Fibroblast of skin of abdomen (primary cell): ENCODE data around the gene QRICH1. TPM values are rescaled to one million over a fixed set of nuclear protein-coding genes. Genes with fewer than 3 reads are reported as not detected.

Experiments used
- DNase-seq: peaks from one replicate; pipeline ENCODE4 v3.0.0-alpha.2; 2013
- polyA plus RNA-seq, 2 experiments: library from polyadenylated mRNA; unstranded; fragments of 120-200 nt; gene quantifications; one replicate each; pipeline ENCODE4 v1.2.1, GENCODE V29; 2013; ENCODE audit not compliant: insufficient read length in 2 of 2

QRICH1 gene
- polyA plus RNA-seq (2013, experiment 1 of 2; ENCODE audit: insufficient read length), result 49.6 TPM
- polyA plus RNA-seq (2013, experiment 2 of 2; ENCODE audit: insufficient read length), result 54.9 TPM

DNA sequence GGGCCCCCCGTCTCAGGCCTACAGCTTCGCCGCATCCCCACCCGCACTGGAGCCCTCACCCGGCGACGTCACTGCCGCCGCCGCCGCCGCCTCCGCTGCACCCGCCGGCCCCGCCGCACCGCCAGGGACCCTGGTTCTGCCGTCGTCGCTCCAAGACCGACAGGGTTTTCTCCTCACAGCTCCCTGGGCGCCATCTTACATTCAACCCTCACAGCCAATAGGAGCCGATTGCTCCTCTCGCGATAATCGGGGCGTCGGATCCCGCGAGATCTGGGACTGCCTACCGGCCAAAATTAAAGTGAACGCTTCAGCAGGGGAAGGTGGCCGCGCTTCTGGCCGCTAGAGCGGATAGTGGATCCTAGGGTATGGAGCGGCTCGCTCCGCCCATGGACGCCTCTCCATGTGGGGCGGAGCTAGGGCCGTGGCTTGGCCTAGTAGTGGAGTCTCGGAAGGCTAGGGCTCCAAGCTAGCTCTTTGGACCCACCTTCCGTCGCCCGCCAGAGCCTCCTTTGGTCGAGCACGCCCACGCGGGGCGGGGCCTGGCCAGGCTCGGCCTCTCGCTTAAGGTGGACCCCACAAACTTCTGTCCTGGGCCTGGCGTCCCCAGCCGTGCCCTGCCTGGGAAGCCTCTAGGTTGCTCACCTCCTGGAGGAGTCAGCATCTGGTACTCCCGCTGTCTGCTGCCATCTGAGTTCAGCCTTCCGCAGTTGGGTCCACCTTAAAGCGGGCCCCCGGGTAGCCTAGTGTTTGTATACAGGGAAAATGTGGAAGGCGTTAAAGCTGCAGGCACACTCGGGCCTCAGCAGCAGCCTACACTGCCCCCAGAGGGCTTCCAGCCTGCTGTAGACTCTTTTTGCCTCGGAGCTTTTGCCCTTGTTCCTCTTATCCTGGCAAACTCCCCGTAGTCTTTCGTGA is at the start of gene QRICH1:
Gene QRICH1 (minus strand): TSS at position 219 of the 915 bp plus-strand sequence. CDS start 17,054 bp downstream, outside the sequence.
- DNase-seq, result peak; percentile 99

DNA sequence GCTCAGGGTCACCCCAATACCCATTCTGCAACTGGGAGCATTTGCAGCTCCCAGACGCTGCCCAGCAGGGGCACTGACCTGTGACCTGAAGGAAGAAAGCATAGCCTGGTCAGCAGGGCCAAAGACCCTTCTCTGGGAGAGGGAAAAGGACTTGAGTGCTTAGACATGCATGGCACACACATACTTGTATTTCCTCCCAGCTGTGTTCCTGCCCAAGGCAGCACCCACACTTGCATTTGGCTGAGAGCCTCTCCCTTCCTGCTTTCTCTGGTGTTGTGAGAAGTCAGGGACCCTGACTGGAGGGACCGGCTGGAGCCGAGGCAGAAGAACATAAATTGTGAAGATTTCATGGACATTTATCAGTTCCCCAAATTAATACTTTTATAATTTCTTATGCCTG is 46.2 kb upstream of the QRICH1 start:
- no peak for DNase-seq

GRCh38 chr3:49135499-49135898 is 41.6 kb upstream of the QRICH1 start:
- DNase-seq, result no peak

DNA sequence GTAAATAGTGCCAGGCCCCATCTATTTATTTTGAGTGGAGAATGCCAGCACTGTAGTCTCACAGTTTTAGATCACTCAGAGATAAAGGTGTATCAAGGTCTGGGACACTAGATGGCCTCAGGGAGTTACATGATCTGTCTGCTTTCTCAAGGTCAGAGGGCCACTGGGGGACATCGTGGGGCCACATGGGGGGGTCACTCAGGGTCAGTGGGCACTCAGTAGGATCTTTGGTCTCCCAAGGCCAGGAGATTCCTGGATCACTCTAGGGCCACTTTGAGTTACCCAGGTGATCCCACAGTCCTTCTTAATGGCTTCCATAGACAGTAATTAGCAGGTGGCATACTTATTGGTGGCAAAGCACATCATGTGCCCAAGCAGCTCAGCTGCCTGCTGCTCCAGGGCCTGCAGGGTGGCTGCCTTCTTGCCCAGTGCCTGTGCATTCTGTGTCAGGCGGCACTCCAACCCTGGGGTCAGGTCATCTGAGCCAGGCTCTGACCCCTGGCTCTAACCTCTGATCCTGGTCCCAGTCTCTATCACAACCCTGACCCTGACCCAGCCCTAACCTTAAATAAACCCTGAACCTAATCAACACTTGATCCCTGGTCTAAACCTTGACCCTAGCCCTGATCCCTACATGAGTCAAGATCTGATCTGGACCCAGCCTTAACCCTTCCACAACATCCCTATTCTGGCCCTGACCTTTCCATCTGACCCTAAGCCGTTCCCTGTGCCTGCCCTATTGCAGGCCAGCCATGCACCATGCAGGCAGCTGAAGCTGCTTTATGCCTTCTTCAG is 40.8 kb upstream of the QRICH1 start:
- DNase-seq, result no peak

GRCh38 chr3:49133226-49133951 is 39.5 kb upstream of the QRICH1 start:
- peak; percentile 92 for DNase-seq

- peak; percentile 76 for DNase-seq
Observed at GRCh38 chr3:49132437-49133225, 38.8 kb upstream of the QRICH1 start, which contains the start of gene LAMB2. LAMB2 (minus strand) TSS chr3:49133050; CDS start chr3:49132867, 183 bp downstream.

GRCh38 chr3:49132073-49132436 is 38.2 kb upstream of the QRICH1 start:
- no peak for DNase-seq

DNA sequence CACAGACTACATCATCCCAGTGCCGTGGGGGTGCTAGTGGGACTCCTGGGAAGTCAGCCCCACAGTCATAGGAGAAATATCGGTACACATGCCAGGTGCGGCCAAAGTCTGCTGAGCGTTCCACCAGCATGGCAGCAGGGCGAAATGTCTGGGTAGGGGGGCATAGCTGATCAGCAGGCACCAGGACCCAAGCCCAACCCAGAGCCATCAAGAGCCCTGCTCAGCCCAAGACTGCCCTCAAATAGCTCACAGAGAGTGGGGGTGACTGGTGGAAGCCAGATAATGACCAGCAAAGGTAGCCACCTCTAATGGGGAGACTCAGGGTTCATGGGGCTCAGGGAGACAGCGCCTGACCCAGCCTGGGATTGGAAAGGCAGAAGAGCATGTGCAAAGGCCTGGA is 37.7 kb upstream of the QRICH1 start:
- DNase-seq, result no peak

- no peak for DNase-seq
Observed at GRCh38 chr3:49131040-49131439, 37.2 kb upstream of the QRICH1 start.

GRCh38 chr3:49124991-49125670 is 31.3 kb upstream of the QRICH1 start:
- no peak for DNase-seq

GRCh38 chr3:49124203-49124602 is 30.3 kb upstream of the QRICH1 start:
- DNase-seq, result no peak

DNA sequence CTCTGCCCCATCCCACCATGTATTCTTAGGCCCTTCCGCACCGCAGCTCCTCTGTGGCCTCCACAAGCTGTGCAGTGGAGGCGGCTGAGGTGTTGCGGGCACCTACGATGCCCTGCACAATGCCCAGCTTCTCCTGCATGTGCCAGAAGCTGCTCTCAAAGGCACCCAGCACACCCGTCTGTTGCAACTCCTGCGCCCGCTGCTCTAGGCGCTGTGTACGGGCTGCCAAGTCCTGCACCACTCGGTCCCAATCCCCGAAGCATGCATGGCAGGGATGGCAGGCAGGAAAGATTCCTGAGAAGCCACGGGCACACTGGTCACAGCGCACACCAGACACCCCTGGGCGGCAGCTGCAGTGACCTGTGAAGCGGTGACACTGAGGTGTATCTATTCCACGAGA is 29.8 kb upstream of the QRICH1 start:
- DNase-seq, result no peak

- no peak for DNase-seq
Observed at GRCh38 chr3:49122886-49123545, 29.1 kb upstream of the QRICH1 start.

DNA sequence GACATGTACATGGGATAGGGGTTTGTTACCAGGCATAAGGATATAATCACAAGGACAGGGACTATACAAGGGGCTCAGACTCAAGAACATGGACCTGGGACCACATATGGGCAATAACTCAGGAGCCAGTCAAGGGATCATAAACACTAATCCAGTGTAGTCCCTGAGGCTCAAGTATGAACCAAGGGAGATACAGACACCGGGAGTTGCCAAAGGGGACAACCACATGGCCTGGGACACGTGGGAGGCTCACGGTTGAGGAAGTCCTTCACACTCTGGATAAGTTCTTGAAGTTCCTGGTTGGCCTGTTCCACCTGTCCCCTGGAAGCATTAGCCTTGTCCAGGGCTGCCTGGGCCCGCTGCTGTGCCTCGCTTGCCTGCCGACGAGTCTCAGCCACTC is 28.6 kb upstream of the QRICH1 start:
- DNase-seq, result no peak

DNA sequence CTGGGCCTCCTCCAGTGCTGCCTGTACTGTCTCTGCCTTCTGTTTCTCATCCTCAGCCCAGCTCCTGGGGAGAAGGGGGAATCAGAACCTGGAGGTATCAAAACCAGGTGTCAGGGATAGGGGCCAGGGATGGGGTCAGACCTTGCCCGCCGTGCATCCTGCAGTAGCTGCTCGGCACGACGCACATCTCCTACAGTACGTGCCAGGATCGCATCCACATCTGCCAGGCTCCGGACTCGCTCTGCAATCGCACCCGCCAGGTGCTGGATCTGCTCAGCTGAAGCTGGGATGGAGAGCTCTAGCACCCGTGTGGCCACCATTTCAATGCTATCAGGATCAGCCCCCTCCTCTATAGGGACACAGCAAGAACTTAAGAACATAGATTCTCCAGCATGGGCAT is 28.2 kb upstream of the QRICH1 start:
- DNase-seq, result no peak

DNA sequence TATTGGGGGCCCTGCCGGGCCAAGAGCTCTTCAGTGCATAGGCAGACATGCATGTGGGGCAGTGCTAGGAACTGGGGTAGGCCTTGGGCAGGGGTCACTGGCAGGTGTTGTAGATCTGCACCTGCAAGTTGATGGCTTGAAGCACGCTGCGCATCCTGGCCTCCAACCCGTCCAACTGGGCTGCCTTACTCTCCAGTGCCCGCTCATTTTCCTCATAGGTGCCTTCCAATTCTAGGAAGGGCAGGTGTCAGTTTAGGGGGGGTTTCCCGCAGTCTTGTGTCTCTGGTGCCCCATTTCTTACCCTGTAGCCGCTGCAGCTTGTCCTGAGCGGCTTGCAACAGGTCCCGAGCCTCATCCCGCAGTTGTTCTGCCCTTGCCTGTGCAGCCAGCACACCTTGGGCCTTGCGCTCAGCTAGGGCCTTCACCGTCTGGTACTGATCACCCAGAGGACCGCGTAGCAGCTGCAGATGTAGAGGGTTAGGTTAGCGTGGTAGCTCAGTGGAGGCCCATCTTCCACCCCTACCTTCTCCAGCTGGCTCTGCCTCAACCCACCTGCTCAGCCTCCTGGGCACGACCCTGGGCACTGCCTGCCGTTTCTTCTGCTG is 27.4 kb upstream of the QRICH1 start:
- DNase-seq, result no peak

GRCh38 chr3:49120438-49121131 is 26.7 kb upstream of the QRICH1 start, which contains the start of gene USP19:
USP19 (minus strand) TSS chr3:49120823; CDS start chr3:49119145, 1,678 bp downstream.
- peak; percentile 91 for DNase-seq

- DNase-seq, result no peak
Observed at GRCh38 chr3:49120096-49120437, 26.2 kb upstream of the QRICH1 start.

DNA sequence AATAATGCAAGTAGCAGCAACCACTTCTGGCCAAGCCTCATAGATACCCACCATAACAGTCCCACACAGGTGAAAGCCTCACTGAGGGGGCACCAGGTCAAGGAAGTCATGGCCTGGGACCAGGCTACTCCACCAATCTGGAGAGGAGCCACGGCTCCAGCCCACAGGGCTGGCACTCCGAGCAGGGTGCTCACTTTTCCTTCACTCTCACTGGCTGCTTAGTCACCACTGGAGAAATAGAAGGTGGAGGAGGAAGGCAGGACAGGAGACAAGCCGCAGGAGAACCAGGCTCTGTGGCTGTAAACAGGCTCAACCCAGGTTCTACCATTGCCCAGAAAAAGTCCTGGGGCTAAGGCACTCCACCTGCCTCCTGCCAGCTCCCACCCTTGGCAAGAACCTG is 25.6 kb upstream of the QRICH1 start:
- DNase-seq, result no peak

DNA sequence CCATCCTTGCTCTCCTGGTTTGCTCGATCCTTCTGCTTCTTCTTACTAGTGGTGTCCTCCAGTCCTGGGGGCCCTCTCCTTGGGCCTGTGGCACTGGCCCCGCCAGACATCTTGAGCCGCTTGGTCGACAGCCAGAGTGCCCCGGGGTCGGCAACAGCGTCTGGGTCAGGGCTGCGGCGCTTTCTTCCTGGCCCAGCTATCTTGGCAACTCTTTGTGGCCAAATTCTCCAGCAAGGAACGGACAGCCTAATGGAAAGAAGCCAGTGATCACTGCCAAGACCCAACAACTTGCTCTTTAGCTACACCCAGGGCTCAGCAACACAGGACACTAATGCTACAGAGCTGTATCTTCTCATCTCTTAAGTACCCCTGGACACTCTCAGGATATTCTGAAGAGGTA is 25.2 kb upstream of the QRICH1 start:
- no peak for DNase-seq
